GM19372 (cell line): ENCODE measurements around the gene ITGAE.
"Not testable (repeated sequence)": the region's sequence is repeated elsewhere in the genome, so short reads cannot be mapped to it uniquely, and the experiment has no call there.

Experiments used
- ATAC-seq: cut with Tn5 transposase; IDR thresholded peaks from one replicate; pipeline ENCODE4 v1.9.1; 2021; ENCODE audit warnings: mild to moderate bottlenecking, low read depth, moderate library complexity; ENCODE audit not compliant: unreplicated experiment

ITGAE gene

DNA sequence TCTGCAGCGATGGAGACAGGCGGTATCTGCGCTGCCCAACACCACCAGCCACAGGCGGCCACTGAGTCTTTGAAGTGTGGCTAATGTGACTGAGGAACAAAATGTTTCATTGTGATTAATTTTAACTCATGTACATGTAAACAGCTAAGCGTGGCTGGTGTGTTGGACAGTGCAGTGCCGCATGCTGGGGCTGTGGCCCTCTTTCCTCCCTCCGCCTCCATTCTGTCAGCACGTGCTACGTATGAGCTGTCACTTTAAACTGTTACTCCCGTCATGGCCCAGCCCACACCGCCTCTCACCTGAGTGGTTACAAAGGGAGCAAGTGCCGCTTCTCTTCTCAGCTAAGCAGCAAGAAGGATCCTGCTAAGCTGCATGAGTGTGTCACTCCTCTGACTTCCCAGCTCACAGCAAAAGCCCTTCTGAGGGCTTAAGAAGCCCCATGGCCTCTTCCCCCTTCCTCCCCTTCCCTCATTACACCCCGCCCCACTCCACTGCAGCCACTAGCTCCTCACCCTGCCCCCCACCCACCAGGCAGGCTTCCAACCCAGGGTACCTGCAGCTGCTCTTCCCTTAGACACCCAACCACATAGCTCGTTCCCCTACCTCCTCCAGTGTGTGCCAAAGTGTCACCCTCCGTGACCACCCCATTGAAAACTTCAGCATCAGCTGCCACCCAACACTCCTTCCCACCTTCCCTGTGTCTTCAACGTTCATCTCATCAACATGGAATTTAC, 62.3 kb downstream of the ITGAE start:
- no peak for ATAC-seq

DNA sequence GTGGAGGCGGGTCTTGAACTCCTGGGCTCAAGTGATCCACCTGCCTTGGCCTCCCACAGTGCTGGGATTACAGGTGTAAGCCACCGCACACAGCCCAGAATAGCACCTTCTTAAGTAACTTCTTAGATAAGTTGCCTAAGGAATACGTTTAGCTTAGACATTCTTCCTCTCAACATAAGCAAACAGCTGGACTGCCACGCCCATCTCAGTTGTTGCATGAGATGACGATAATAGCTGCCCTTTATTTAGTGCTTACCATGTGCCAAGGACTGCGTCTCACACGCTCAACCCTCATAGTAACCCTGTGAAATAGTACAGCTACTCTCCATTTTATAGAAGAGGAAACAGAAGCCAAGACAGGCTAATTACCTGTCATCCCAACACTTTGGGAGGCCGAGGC, 65.5 kb downstream of the ITGAE start:
- no peak for ATAC-seq

DNA sequence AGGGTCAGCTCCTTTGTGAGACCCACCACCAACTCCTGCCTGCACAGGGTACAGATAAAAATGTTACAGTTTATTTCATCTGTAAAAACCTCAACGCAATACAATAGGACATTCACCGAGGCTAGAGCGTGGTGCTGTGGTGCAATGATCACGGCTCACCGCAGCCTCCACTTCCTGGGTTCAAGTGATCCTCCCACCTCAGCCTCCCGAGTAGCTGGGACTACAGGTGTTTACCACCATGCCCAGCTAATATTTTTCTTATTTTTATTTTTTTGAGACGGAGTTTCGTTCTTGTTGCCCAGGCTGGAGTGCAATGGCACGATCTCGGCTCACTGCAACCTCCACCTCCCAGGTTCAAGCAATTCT, 66.1 kb downstream of the ITGAE start:
- ATAC-seq, result not testable (repeated sequence)

DNA sequence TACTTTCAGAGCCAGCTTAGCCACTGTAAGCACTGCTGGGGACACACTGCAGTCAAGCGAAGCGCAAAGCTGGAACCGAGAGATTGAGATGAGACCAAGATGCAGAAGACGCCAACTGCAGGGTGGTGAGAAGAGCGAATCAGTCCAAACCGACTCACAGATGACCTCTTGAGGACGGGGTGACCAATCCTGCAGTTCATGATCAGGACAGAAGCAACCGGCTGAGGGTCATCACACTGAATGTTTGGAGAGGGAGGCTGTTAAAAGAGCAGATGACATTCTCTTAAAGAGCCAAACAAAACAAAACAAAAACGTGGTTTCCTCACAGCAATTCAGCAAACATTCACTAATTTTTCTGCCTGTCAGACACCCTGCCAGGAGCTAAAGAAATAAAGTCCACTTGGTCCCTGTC, 68.8 kb downstream of the ITGAE start:
- ATAC-seq, result no peak

DNA sequence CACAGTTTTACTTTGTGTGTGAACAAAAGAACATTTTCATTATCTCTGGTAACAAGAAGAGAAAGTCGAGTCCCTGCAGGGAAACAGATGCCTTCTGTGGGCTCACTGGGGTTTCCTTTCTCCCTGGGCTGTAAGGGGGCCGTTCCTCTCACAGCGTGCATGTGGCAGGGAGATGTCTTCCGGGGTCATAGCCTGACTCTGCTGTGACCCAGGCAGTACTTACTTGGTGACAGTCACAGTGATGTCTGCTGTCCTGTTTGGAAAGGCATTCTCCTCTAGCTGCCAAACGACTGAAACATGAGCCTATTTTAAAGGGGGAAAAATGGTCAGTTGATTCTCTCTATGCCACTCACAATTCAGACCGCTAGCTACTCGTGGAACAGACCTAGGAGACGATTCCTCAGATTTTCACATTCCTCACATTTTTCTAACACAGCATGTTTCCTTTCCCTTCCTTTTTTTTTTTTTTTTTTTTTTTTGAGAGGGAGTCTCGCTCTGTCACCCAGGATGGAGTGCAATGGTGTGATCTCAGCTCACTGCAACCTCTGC, 70.0 kb downstream of the ITGAE start:
- ATAC-seq, result no peak

DNA sequence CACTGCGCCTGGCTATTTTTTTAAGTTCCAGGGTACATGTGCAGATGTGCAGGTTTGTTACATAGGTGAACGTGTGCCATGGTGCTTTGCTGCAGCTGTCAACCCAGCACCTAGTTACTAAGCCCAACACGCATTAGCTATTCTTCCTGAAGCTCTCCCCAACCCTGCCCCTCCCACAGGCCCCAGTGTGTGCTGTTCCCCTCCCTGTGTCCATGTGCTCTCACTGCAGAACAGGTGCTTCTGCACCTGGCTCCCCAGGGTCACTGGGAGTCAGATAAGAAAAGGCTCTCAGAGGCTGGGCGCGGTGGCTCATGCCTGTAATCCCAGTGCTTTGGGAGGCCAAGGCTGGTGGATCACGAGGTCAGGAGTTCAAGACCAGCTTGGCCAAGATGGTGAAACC, 71.1 kb downstream of the ITGAE start:
- no peak for ATAC-seq

DNA sequence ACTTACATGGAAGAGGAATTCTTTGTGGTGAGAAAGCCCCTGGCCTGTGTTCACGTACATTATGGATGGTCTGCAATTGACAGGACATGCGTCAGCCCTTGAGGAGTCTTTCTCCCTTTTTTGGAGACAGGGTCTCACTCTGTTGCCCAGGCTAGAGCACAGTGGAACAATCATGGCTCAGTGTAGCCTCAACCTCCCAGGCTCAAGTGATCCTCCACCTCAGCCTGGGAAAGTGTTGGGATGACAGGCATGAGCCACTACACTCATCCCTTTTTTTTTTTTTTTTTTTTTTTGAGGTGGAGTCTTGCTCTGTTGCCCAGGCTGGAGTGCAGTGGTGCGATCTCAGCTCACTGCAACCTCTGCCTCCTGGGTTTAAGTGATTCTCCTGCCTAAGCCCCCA, 72.9 kb downstream of the ITGAE start:
- not testable (repeated sequence) for ATAC-seq

DNA sequence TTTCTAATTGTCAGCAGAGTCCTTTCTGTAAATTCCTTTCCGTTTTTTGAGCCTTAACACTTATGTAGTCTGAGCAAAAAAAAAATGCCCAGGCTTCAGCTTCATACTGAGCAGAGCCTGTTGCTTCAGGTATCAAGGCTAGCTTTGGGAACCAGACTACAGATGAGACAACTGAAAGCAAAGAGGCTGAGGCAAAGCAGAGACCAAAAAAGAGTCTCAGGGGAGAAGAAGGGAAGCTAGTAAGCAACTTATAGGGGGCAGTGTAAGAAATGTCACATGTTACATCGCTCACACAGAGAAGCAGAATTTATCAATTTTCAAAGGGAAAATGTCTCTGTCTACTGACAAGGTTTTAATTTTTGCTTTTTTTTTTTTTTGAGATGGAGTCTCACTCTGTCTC, 73.9 kb downstream of the ITGAE start:
- ATAC-seq, result no peak

DNA sequence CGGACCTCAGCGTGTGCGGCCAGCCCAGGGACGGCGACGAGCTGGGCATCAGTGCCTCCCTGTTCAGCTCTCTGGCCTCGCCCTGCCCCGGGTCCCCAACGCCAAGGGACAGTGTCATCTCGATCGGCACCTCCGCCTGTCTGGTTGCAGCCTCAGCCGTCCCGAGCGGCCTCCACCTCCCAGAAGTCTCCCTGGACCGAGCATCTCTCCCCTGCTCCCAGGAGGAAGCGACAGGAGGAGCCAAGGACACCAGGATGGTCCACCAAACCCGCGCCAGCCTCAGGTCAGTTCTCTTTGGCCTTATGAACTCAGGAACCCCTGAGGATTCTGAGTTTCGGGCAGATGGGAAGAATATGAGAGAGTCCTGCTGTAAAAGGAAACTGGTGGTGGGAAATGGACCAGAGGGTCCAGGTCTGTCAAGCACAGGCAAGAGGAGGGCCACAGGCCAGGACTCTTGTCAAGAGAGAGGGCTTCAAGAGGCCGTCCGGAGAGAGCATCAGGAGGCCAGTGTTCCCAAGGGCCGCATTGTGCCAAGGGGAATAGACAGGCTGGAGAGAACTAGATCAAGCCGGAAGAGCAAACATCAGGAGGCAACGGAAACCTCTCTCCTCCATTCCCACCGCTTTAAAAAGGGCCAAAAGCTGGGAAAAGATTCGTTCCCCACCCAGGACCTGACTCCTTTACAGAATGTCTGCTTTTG, 76.5 kb downstream of the ITGAE start:
- no peak for ATAC-seq

DNA sequence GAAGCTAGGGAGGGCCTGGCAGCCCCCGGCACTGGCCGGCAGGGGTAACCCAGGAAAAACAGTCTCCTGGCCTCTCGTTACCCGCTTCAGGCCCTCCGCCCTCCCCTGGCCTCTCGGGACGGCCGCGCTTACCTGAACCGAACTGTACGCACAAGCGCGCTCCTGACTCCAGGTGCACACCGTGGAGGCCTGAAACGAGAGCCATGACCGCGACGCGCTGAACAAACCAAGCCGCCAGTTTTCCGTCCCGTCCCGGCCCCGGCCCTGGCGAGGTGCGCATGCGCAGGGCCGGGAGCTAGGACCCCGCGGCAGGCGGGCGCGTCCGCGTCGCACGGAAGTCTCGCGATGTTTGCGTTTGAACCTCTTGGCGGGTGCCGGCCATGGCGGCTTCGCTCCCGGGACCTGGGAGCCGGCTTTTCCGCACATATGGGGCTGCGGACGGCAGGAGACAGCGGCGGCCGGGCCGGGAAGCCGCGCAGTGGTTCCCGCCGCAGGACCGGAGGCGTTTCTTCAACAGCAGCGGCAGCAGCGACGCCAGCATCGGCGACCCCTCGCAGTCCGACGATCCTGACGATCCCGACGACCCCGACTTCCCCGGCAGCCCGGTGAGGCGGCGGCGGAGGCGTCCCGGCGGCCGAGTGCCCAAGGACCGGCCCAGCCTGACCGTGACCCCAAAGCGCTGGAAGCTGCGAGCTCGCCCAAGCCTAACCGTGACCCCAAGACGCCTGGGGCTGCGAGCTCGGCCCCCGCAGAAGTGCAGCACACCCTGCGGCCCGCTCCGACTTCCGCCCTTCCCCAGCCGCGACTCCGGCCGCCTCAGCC, 77.2 kb downstream of the ITGAE start, which contains the start of gene HASPIN:
HASPIN (plus strand) TSS at position 348 of the 822 bp plus-strand sequence; CDS start at position 381, 33 bp downstream.
- ATAC-seq, result peak; percentile 79

DNA sequence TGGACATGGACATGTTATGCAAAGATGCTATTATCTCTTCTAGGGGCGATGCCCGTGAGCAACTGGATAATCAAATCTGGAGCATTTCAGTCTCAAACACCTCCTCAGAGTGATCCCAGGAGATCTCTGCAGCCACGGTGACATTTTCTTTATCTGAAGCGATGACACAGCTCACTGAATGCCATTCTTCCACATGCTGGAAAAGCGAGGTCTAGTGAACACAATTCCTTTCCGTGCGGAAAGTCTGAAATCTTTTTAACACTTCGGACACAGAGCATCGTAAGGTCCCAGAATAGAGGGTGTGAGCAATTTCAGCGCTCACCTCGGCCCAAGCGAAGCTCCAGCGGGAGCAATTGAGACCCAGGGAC, 77.8 kb downstream of the ITGAE start:
- ATAC-seq, result no peak

DNA sequence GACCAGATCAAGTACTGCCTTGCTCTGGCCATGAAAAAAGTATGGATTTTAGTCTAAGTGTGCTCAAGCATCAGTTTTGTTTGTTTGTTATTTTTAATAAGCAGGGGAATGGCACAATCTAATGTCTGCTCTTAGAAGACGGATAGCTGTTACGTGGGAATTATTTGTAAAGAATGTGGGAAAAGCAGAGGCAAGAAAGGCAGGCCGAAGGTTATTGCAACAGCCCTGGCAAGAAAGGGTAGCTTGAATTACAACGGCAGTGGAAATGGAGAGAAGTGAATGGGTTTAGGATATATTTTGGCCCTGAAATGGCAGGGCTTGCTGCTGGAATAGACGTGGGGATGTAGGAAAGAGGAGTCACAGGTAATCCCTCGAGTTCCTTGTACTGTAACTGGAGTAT, 78.3 kb downstream of the ITGAE start:
- no peak for ATAC-seq

DNA sequence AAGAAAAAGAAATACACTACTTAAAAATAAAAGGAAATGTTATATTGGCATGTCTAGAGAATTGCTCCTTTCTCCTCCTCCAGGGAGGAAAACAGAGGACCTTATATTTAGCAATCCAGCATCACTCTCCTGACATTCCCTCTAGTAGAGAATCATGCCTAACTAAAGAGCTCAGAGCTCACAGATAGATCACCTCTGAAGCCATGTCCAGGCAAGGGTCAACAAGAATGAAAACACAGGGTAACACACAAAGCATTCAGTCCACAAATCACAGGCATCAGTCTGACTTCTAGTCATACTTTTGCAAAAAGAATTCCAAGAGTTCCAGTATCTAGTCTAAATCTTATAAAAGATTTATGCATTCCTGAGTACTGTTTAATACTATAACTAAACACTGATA, 81.7 kb downstream of the ITGAE start:
- no peak for ATAC-seq

DNA sequence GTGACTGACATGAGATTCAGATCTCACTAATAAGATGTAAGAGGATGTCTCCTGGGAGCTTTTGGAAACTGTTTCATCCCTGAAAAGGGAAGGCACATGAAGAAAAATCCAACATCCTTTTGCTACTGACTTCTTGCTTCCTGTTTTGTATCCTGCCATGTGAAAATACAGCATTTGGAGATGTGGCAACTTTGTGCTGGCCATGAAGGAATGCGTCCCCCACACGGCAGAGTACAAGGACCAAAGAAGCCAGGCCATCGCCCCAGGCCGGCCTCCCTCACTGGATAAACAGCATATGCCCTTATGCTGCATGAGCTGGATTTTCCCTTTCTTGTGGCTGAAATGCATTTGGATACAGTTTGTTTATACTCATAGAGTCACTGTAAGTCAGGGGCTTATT, 82.8 kb downstream of the ITGAE start:
- no peak for ATAC-seq

DNA sequence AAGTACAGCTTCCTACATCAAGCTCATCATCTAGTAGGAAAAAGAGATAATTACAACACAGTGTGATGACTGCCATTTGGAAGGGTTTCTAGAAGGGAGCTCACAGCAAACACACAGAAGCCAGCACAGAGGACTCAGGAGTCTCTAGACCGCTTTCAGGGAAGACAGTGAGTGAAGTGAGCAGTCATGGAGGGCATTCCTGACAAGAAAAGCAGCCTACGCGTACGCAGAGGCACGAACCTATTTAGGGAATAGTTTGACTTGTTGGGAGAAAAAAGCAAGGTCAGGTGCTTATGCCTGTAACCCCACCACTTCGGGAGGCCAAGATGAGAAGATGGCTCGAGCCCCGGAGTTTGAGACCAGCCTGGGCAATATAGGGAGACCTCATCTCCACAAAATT, 85.7 kb downstream of the ITGAE start:
- no peak for ATAC-seq

DNA sequence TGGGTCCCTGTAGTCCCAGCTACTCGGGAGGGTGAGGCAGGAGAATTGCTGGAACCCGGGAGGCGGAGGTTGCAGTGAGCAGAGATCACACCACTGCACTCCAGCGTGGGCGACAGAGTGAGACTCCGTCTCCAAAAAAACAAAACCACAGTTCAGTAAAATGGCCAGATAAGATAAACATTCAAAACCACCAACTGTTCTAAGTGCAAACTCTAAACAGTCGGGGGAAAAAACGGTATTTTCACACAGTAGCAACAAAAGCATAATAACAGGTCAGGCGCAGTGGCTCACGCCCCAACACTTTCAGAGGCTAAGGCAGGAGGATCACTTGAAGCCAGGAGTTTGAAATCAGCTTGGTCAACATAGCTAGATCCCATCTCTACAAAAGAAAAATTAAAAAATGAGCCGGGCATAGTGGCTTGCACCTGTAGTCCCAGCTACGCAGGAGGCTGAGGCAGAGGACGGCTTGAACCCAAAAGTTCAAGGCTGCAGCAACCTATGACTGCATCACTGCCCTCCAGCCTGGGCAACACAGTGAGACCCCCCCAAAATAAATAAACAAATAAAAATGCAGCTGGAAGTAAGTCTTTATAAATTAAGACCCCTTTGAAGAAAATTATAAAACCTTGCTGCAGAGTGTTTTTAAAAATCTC, 88.1 kb downstream of the ITGAE start:
- no peak for ATAC-seq

DNA sequence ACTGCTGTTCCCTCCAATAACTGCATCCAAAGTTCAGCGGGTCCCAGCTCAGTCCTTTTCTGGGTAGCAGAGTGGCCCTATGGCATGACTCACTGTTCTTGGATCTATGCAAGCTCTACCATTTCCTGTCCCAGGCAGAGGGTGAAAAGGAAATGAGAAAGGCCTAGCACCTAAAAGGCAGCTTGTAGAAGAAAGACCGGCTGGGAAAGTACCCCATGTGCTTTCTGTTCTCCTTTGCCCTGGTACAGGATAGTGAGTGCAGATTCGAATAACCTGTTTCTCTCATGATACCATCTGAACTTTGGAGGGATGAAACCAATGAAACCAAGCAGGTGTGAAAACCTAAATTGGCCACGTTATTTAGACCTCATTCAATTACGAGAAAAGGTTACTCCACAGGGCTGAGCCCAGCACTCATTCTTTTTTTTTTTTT, 90.0 kb downstream of the ITGAE start:
- ATAC-seq, result peak; percentile 92

DNA sequence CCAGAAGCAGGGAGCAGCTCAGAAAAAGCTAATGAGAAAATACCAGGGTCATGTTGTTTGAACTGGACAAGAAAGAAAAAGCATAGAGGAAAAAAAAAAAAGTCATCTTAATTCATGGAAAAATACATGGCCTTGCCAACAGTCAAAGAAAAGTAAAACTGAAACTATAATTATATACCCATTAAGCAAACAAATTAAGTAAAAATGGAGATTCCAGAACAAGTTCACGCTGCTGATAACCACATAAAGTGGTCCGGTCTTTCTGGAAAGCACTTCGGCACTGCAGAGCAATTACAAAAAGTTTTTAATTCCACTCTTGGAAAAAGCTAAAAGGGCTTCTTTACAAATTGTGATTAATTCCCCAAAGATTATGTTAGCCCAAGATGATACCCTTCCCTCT, 92.6 kb downstream of the ITGAE start:
- no peak for ATAC-seq

DNA sequence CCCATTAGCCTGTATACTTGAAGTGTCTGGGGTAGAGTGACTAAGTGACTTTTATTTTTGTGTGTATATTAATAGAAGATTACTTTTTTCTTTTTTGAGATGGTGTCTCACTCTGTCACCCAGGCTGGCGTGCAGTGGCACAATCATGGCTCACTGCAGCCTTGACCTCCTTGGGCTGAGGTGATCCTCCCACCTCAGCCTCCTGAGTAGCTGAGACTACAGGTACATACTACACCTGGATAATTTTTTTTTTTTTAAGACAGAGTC, 95.3 kb downstream of the ITGAE start:
- not testable (repeated sequence) for ATAC-seq

DNA sequence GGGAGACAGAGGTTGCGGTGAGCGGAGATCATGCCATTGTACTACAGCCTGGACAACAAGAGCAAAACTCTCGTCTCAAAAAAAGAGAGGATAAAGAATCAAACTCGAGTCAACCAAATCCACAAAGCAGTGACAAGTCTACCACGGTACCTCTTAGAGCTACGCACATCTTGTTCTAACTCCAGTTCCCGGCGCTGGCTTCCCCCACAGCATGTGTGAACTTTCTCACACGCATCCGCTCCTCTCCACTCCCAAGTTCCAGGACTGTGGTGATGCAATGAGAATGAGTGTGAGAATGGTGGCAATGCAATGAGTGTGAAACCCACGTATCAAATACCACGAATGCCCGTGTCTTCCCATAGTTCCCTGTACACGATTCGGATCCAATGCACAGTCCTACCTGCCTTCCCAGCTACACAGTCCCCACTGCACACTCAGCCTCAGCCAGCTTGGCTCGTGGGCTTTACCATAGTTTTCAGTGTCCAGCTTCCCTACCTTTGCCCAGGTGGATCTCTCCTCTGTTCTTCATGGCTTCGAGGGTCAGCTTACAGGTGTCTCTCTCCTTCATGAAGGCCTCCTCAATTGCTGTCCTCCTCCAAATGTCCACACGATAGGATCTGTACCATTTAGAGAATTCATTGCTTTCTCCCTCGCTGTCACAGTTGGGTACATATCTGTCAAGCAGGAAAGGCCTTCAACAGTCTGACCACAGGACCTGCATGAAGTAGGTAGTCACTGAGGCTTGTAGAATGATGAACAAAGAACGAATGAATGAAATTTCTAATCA, 95.9 kb downstream of the ITGAE start:
- ATAC-seq, result no peak
